ENCODE measurements around the gene ATP6V0C. TPM values are rescaled to one million over a fixed set of nuclear protein-coding genes. Genes with fewer than 3 reads are reported as not detected.

ATP6V0C gene
- total and polyA plus RNA-seq, 2 of the 8 experiments (the other 6 are each of a cell fraction or from before 2014, with no cell fraction given) = 125 to 176 TPM

DNA sequence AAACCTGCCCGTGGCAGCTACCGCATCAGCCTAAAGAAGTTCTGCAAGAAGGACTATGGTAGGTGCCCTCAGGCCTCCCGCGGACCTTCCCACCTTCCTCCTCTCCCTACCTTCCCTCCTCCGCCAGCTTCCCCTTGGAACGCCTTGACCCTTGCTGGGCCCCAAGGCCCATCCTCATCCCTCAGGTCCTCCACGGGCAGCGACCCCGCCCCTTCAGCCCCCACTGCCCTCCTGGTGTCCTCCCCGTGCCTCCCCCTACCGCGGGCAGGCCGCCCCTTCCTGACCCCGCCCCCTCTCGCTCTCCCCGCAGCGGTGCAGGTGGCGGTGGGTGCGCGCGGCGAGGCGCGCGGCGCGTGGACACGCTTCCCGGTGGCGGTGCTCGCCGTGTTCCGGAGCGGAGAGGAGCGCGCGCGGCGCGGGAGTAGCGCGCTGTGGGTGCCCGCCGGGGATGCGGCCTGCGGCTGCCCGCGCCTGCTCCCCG is 40.3 kb upstream of the ATP6V0C start:
- peaks cover 0 to 38% (median 23%) of the 10 kb centered on the region in 4 experiments; a peak in 6 of 7 replicates for H3K4me1 ChIP-seq (replicated peaks in 1 of 4; ENCODE audit: control insufficient read depth in 3 of 4, insufficient read depth in 4 of 4, low read length in 3 of 4)
- H3K36me3 ChIP-seq (ENCODE audit: control insufficient read depth in 2 of 4, insufficient read depth in 4 of 4, low read length in 3 of 4) = no peaks in the 10 kb centered on the region
- no peak overlapping the region for H3K9ac ChIP-seq (replicated peaks in 1 of 4; ENCODE audit: extremely low read depth in 1 of 4, low read depth in 3 of 4, low read length in 3 of 4)
- H3K18ac ChIP-seq (ENCODE audit: extremely low read depth, low read length) = no peak overlapping the region; the same call in 1 of the 2 replicates
- ChIA-PET CTCF (ENCODE audit: partially characterized antibody) (interaction anchor here (1.0 to 1.7 kb wide), 6 partner anchors 10 to 279 kb away, joined by 3 to 8 read pairs (median 4); no protein-coding TSS in a partner anchor), POLR2A (ENCODE audit: partially characterized antibody) (interaction anchor here (0.6 to 3.5 kb wide), 5 partner anchors 14 to 318 kb away, joined by 3 to 20 read pairs (median 3); partner anchors contain the start of genes PRSS27, TEDC2 and TRAF7)
- no peak overlapping the region for H2BK5ac ChIP-seq (ENCODE audit: low read depth, low read length)
- no peak overlapping the region for H2AFZ ChIP-seq (ENCODE audit: low read length)
- H2BK12ac ChIP-seq (ENCODE audit: low read depth, low read length) = peak overlapping the region; percentile 60; the same call in 1 of the 2 replicates
- no peak for FAIRE-seq
- H3K56ac ChIP-seq (replicated peaks; ENCODE audit: insufficient read length, low read depth, low read length) = no peak overlapping the region
- H3K23me2 ChIP-seq (ENCODE audit: low read depth, low read length) = peaks cover 21% of the 10 kb centered on the region; the same call in 1 of the 2 replicates
- peaks cover 5 to 21% of the 10 kb centered on the region in 2 experiments for H4K20me1 ChIP-seq (replicated peaks in 1 of 2; ENCODE audit: control insufficient read depth in 1 of 2, insufficient read depth in 2 of 2, low read length in 2 of 2)
- peak overlapping the region; percentile 83 to 92 for H3K4me2 ChIP-seq (ENCODE audit: insufficient read depth in 1 of 2, low read depth in 2 of 2, low read length in 2 of 2)
- no peak overlapping the region for H2BK120ac ChIP-seq (replicated peaks; ENCODE audit: low read depth, low read length)
- no peak overlapping the region for H3K14ac ChIP-seq (ENCODE audit: insufficient read length)
- H3K4ac ChIP-seq (replicated peaks; ENCODE audit: insufficient read length, low read depth, low read length) = no peak overlapping the region
- WGBS, 2 experiments (ENCODE audit: extremely low coverage in 1 of 2, insufficient coverage in 1 of 2, insufficient read length in 1 of 2, insufficient replicate concordance in 2 of 2, low coverage in 1 of 2, low lambda C conversion rate in 2 of 2, missing lambda C conversion rate in 1 of 2) = 7% methylated on average over 11 of the region's 49 CpGs; no CpG with 5 or more reads in 1 of the 2 experiments
- H2BK15ac ChIP-seq (ENCODE audit: low read length) = 0 out of 2 replicates have a peak overlapping the region, but pooled peaks have one; percentile 46
- H3K79me1 ChIP-seq (ENCODE audit: low read depth, low read length) = peaks cover 11% of the 10 kb centered on the region; the same call in 1 of the 2 replicates
- no peak overlapping the region for H3K27ac ChIP-seq (ENCODE audit: low read depth, low read length)
- H3K23ac ChIP-seq (ENCODE audit: insufficient read length) = no peak overlapping the region
- no peak overlapping the region for H4K5ac ChIP-seq (ENCODE audit: insufficient read length, low read depth, low read length)
- peak overlapping the region in 3 of 4 experiments; percentile 10 to 93 (median 83); a peak in 4 of 8 replicates for H3K4me3 ChIP-seq (ENCODE audit: extremely low read depth in 1 of 4, insufficient read depth in 2 of 4, low read depth in 3 of 4, low read length in 4 of 4)
- peaks cover 0 to 2% of the 10 kb centered on the region in 2 experiments; a peak in 1 of 4 replicates for H3K79me2 ChIP-seq (ENCODE audit: control insufficient read depth in 1 of 2, insufficient read depth in 2 of 2, low read length in 2 of 2)
- H4K91ac ChIP-seq (replicated peaks; ENCODE audit: insufficient read length, low read length) = no peak overlapping the region
- peak in 1 of 2 experiments; percentile 60 for DNase-seq (ENCODE audit: low read depth in 1 of 2, low spot score in 2 of 2)
- no peaks in the 10 kb centered on the region for H3K9me3 ChIP-seq (ENCODE audit: insufficient read depth in 2 of 2, low read depth in 1 of 2, low read length in 1 of 2)
- no peak overlapping the region for H4K8ac ChIP-seq (ENCODE audit: extremely low read depth, insufficient read depth, low read length)
- peaks cover 24 to 68% (median 55%) of the 10 kb centered on the region in 4 experiments for H3K27me3 ChIP-seq (replicated peaks in 1 of 4; ENCODE audit: control insufficient read depth in 3 of 4, extremely low read depth in 1 of 4, insufficient read depth in 3 of 4, low read length in 3 of 4)
- H2BK20ac ChIP-seq (ENCODE audit: low read length) = no peak overlapping the region
- no peak overlapping the region for H2AK5ac ChIP-seq (ENCODE audit: low read depth, low read length)
- TF ChIP-seq SUZ12 (IDR thresholded peaks at IDR 0.05; ENCODE audit: low read length) (0 out of 2 replicates have a peak, but pooled peaks have one; percentile 25), EZH2 (IDR thresholded peaks at IDR 0.05; ENCODE audit: low read depth, low read length, severe bottlenecking) (no peak)

All from H1 (cell line).